RWPE2 (cell line): ENCODE results near the gene ZIC2.

Source experiments
- ATAC-seq: fragments of 200-7000 bp; cut with Tn5 transposase; 3 replicates; pipeline ENCODE4 v1.9.1; 2021; ENCODE audit warnings: low read depth
- DNase-seq: peaks from one replicate; pipeline ENCODE4 v3.0.0-alpha.2; 2020; ENCODE audit warnings: low spot score
- H3K27ac ChIP-seq: fragments of 450-650 bp; 2 replicates; pipeline ENCODE4 v1.5.1; 2017; ENCODE audit warnings: mild to moderate bottlenecking; ENCODE audit not compliant: poor library complexity, severe bottlenecking
- H3K27me3 ChIP-seq: fragments of 250-450 bp; sonication (Bioruptor Pico); 2 replicates; pipeline ENCODE4 v1.5.1; 2021; ENCODE audit warnings: mild to moderate bottlenecking, moderate library complexity; ENCODE audit not compliant: insufficient read depth, poor library complexity, severe bottlenecking
- H3K36me3 ChIP-seq: fragments of 250-450 bp; sonication (Bioruptor Pico); 2 replicates; pipeline ENCODE4 v1.5.1; 2020; ENCODE audit warnings: low read depth, mild to moderate bottlenecking, moderate library complexity
- H3K4me1 ChIP-seq: fragments of 250-450 bp; sonication (Bioruptor Pico); 2 replicates; pipeline ENCODE4 v1.5.1; 2021; ENCODE audit warnings: mild to moderate bottlenecking, moderate library complexity; ENCODE audit not compliant: insufficient read depth, poor library complexity, severe bottlenecking
- H3K4me3 ChIP-seq: fragments of 250-450 bp; sonication (Bioruptor Pico); 2 replicates; pipeline ENCODE4 v1.5.1; 2021; ENCODE audit warnings: mild to moderate bottlenecking, moderate library complexity; ENCODE audit not compliant: severe bottlenecking
- H3K9me3 ChIP-seq: fragments of 250-450 bp; sonication (Bioruptor Pico); 2 replicates; pipeline ENCODE4 v1.5.1; 2021; ENCODE audit warnings: mild to moderate bottlenecking, moderate library complexity; ENCODE audit not compliant: severe bottlenecking
- CTCF ChIP-seq: fragments of 450-650 bp; IDR thresholded peaks from one replicate; pipeline ENCODE4 v1.5.1; 2017; ENCODE audit warnings: mild to moderate bottlenecking, moderate library complexity; ENCODE audit not compliant: poor library complexity, severe bottlenecking

Gene ZIC2

GRCh38 chr13:99963816-99964339 lies 17.7 kb upstream of the ZIC2 start:
- Histone ChIP-seq H3K9me3 (no peaks in the 10 kb centered on the region), H3K4me3 (no peak overlapping the region), H3K36me3 (no peaks in the 10 kb centered on the region), H3K27me3 (peaks cover 98% of the 10 kb centered on the region), H3K27ac (no peak overlapping the region), H3K4me1 (no peaks in the 10 kb centered on the region)
- TF ChIP-seq CTCF: no peak
- no peak for ATAC-seq
- DNase-seq: no peak

GRCh38 chr13:99965329-99966000 lies 16.1 kb upstream of the ZIC2 start:
- Histone ChIP-seq H3K27me3 (peaks cover 95% of the 10 kb centered on the region), H3K36me3 (no peaks in the 10 kb centered on the region), H3K4me3 (no peak overlapping the region), H3K27ac (no peak overlapping the region), H3K9me3 (no peaks in the 10 kb centered on the region), H3K4me1 (no peaks in the 10 kb centered on the region)
- DNase-seq (no peak), ATAC-seq (no peak)
- TF ChIP-seq CTCF: no peak

- DNase-seq (peak; percentile 10), ATAC-seq (no peak)
- Histone ChIP-seq H3K27me3 (peaks cover 89% of the 10 kb centered on the region), H3K4me1 (no peaks in the 10 kb centered on the region), H3K4me3 (no peak overlapping the region), H3K36me3 (no peaks in the 10 kb centered on the region), H3K9me3 (no peaks in the 10 kb centered on the region), H3K27ac (no peak overlapping the region)
- no peak for TF ChIP-seq CTCF
These were observed 15.3 kb upstream of the ZIC2 start for GRCh38 chr13:99966064-99966805.

- no peaks in the 10 kb centered on the region for H3K9me3 ChIP-seq
- peaks cover 89% of the 10 kb centered on the region for H3K27me3 ChIP-seq
- DNase-seq (no peak), ATAC-seq (no peak)
- TF ChIP-seq CTCF: no peak
- H3K4me3 ChIP-seq: no peak overlapping the region
- H3K36me3 ChIP-seq: no peaks in the 10 kb centered on the region
- no peaks in the 10 kb centered on the region for H3K4me1 ChIP-seq
- H3K27ac ChIP-seq: no peak overlapping the region
These were observed 14.1 kb upstream of the ZIC2 start for GRCh38 chr13:99967498-99967868.
